ENCODE measurements around the gene PTH1R. TPM values are rescaled to one million over a fixed set of nuclear protein-coding genes. Genes with fewer than 3 reads are reported as not detected.

Gene PTH1R
- total RNA-seq, 2 donors from 2014 or later, result 1.3 to 10.8 TPM

DNA sequence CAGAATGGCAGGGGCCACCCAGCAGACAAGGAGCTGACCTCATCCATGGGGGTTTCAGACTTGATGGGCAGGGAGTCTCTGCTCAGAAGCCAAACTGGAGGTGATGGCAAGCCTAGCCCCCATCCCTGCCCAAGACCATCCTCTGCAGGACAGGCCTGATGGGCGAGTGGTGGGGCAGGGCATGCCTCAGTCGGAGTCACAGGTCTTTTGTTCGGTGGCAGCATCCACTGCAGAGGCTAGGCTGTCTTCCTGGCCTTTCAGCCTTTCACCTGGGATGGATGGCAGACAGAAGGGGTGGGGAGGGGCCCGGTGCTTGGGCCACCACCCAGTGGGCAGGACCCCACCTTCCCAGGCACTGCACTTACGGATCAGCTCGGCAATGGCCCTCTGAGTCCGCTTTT is 44.4 kb downstream of the PTH1R start:
- Histone ChIP-seq H3K27me3 (replicated peaks; ENCODE audit: insufficient read depth) (no peaks in the 10 kb centered on the region), H3K4me1 (replicated peaks) (no peaks in the 10 kb centered on the region), H3K36me3 (peaks cover 10 to 31% of the 10 kb centered on the region in 2 donors), H3K4me3 (no peak overlapping the region), H3K9me3 (no peaks in the 10 kb centered on the region), H3K27ac (no peak overlapping the region)
- TF ChIP-seq POLR2A (IDR thresholded peaks at IDR 0.05) (no peak), CTCF (IDR thresholded peaks at IDR 0.05) (no peak), POLR2AphosphoS5 (IDR thresholded peaks at IDR 0.05) (no peak)
- intact Hi-C loops (cut with DNase I), result loop anchor here (5.0 kb wide), 2 partner anchors 75 to 400 kb away; no protein-coding TSS in a partner anchor
- WGBS, result 97% methylated on average over 7 of the region's 7 CpGs
- DNase-seq (ENCODE audit: low spot score), result no peak

GRCh38 chr3:46922426-46922825 is 44.9 kb downstream of the PTH1R start:
- H3K27ac ChIP-seq, result no peak overlapping the region
- H3K4me1 ChIP-seq (replicated peaks), result no peaks in the 10 kb centered on the region
- H3K9me3 ChIP-seq, result no peaks in the 10 kb centered on the region
- TF ChIP-seq POLR2AphosphoS5 (IDR thresholded peaks at IDR 0.05), result no peak
- no peak for TF ChIP-seq POLR2A (IDR thresholded peaks at IDR 0.05)
- no peak for TF ChIP-seq CTCF (IDR thresholded peaks at IDR 0.05)
- DNase-seq (ENCODE audit: low spot score), result no peak
- intact Hi-C loops (cut with DNase I), result loop anchor here (5.0 kb wide), 2 partner anchors 75 to 400 kb away; no protein-coding TSS in a partner anchor
- 90% methylated on average over 4 of the region's 4 CpGs for WGBS
- H3K27me3 ChIP-seq (replicated peaks; ENCODE audit: insufficient read depth), result no peaks in the 10 kb centered on the region
- H3K4me3 ChIP-seq, result no peak overlapping the region
- H3K36me3 ChIP-seq, result peaks cover 10 to 31% of the 10 kb centered on the region in 2 donors

- intact Hi-C loops (cut with DNase I), result loop anchor here (5.0 kb wide), 2 partner anchors 74 to 399 kb away; no protein-coding TSS in a partner anchor
- no peak for TF ChIP-seq POLR2A (IDR thresholded peaks at IDR 0.05)
- TF ChIP-seq POLR2AphosphoS5 (IDR thresholded peaks at IDR 0.05), result no peak
- TF ChIP-seq CTCF (IDR thresholded peaks at IDR 0.05), result no peak
- Histone ChIP-seq H3K4me3 (no peak overlapping the region), H3K4me1 (replicated peaks) (no peaks in the 10 kb centered on the region), H3K36me3 (peaks cover 10 to 31% of the 10 kb centered on the region in 2 donors), H3K27me3 (replicated peaks; ENCODE audit: insufficient read depth) (no peaks in the 10 kb centered on the region), H3K27ac (no peak overlapping the region), H3K9me3 (no peaks in the 10 kb centered on the region)
- 84% methylated on average over 16 of the region's 16 CpGs for WGBS
- no peak for DNase-seq (ENCODE audit: low spot score)
Observed at GRCh38 chr3:46922871-46923558, 45.5 kb downstream of the PTH1R start.

DNA sequence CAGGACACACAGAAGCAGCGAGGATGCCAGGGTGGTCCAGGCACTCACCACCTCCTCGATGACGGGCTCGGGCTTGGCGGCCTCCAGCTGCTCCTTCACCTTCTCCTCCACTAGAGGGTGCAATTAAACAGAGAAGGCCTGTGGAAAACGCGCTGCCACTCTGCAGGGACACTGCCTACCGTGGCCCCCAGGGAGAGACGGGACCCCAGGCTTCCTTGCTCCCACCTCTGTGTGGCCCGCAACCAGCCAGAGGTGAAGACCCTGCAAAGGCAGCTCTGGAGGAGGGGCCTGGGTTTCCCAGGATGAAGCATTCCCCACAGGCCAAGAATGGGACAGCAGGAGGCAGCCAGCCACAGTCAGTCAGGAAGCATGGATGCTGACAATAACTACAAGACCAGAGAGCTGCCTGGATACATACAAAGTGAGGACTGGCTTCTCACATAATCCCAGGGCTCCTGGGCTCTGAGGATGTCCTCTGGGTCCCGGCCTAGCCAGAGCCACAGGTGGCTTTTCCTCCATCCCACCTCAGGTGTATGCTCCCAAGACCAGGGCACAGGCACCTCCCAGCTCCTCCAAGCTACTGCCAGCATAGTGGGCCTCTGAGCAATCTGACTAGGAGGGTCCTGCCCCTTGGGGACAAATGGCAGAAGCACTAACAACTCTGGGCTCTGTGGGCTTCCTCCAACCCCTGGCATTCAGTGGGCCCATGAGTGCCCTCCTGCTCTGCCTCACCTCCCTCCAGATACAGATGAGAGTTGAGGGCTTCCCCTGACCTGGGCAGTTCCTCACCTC is 46.2 kb downstream of the PTH1R start:
- no peaks in the 10 kb centered on the region for H3K4me1 ChIP-seq (replicated peaks)
- DNase-seq (ENCODE audit: low spot score), result no peak

More for the DNA sequence above, 46.2 kb downstream of the PTH1R start:
- no peaks in the 10 kb centered on the region for H3K27me3 ChIP-seq (replicated peaks; ENCODE audit: insufficient read depth)
- H3K4me3 ChIP-seq, result no peak overlapping the region
- H3K27ac ChIP-seq, result no peak overlapping the region
- intact Hi-C loops (cut with DNase I), result loop anchor here (5.0 kb wide), 2 partner anchors 74 to 399 kb away; no protein-coding TSS in a partner anchor
- peaks cover 10 to 31% of the 10 kb centered on the region in 2 donors for H3K36me3 ChIP-seq
- WGBS, result 42% methylated on average over 7 of the region's 11 CpGs
- no peaks in the 10 kb centered on the region for H3K9me3 ChIP-seq
- TF ChIP-seq POLR2AphosphoS5 (IDR thresholded peaks at IDR 0.05) (no peak), POLR2A (IDR thresholded peaks at IDR 0.05) (no peak), CTCF (IDR thresholded peaks at IDR 0.05) (peak in 3 of 4 experiments; percentile 56 to 87 (median 60))

Data from prostate gland (tissue), 2 donors.